ENCODE measurements around the gene NDOR1. TPM values are rescaled to one million over a fixed set of nuclear protein-coding genes. Genes with fewer than 3 reads are reported as not detected.
"Not testable (repeated sequence)": the region's sequence is repeated elsewhere in the genome, so short reads cannot be mapped to it uniquely, and the experiment has no call there.

The NDOR1 gene
- total RNA-seq, 1 experiment from 2014 or later, result 5.7 TPM

GRCh38 chr9:137229903-137230704 is 24.6 kb downstream of the NDOR1 start:
- Histone ChIP-seq H3K9me3 (no peaks in the 10 kb centered on the region), H3K27me3 (no peaks in the 10 kb centered on the region), H3K36me3 (no peaks in the 10 kb centered on the region), H3K4me3 (no peak overlapping the region)
- no peak for DNase-seq

GRCh38 chr9:137230705-137231371 is 25.3 kb downstream of the NDOR1 start, which contains the start of gene SLC34A3:
SLC34A3 (plus strand) TSS chr9:137230901; CDS start chr9:137231703, 802 bp downstream.
- H3K36me3 ChIP-seq, result no peaks in the 10 kb centered on the region
- no peak for DNase-seq
- no peaks in the 10 kb centered on the region for H3K9me3 ChIP-seq
- no peak within 1 kb of the TSS for H3K4me3 ChIP-seq
- H3K27me3 ChIP-seq, result no peaks in the 10 kb centered on the region

GRCh38 chr9:137231372-137232039 is 26.0 kb downstream of the NDOR1 start:
- no peak for DNase-seq
- H3K9me3 ChIP-seq, result no peaks in the 10 kb centered on the region
- H3K4me3 ChIP-seq, result no peak overlapping the region
- no peaks in the 10 kb centered on the region for H3K27me3 ChIP-seq
- no peaks in the 10 kb centered on the region for H3K36me3 ChIP-seq

- no peak overlapping the region for H3K4me3 ChIP-seq
- H3K27me3 ChIP-seq, result no peaks in the 10 kb centered on the region
- DNase-seq, result no peak
- no peaks in the 10 kb centered on the region for H3K9me3 ChIP-seq
- no peaks in the 10 kb centered on the region for H3K36me3 ChIP-seq
These were observed 26.6 kb downstream of the NDOR1 start for GRCh38 chr9:137232101-137232500.

GRCh38 chr9:137232510-137232909 is 27.0 kb downstream of the NDOR1 start:
- Histone ChIP-seq H3K9me3 (no peaks in the 10 kb centered on the region), H3K36me3 (no peaks in the 10 kb centered on the region), H3K4me3 (no peak overlapping the region), H3K27me3 (no peaks in the 10 kb centered on the region)
- DNase-seq, result no peak

GRCh38 chr9:137233143-137233980 is 27.9 kb downstream of the NDOR1 start:
- no peak for DNase-seq
- Histone ChIP-seq H3K9me3 (no peaks in the 10 kb centered on the region), H3K36me3 (no peaks in the 10 kb centered on the region), H3K4me3 (no peak overlapping the region), H3K27me3 (no peaks in the 10 kb centered on the region)

- Histone ChIP-seq H3K27me3 (no peaks in the 10 kb centered on the region), H3K4me3 (no peak overlapping the region), H3K9me3 (no peaks in the 10 kb centered on the region), H3K36me3 (no peaks in the 10 kb centered on the region)
- no peak for DNase-seq
These were observed 28.7 kb downstream of the NDOR1 start for GRCh38 chr9:137234055-137234697.

GRCh38 chr9:137234758-137235423 is 29.4 kb downstream of the NDOR1 start:
- Histone ChIP-seq H3K36me3 (no peaks in the 10 kb centered on the region), H3K27me3 (no peaks in the 10 kb centered on the region), H3K4me3 (no peak overlapping the region), H3K9me3 (no peaks in the 10 kb centered on the region)
- no peak for DNase-seq

GRCh38 chr9:137235424-137236237 is 30.1 kb downstream of the NDOR1 start:
- Histone ChIP-seq H3K36me3 (no peaks in the 10 kb centered on the region), H3K9me3 (no peaks in the 10 kb centered on the region), H3K4me3 (no peak overlapping the region), H3K27me3 (no peaks in the 10 kb centered on the region)
- DNase-seq, result no peak

GRCh38 chr9:137236238-137236935 is 30.9 kb downstream of the NDOR1 start:
- Histone ChIP-seq H3K4me3 (no peak overlapping the region), H3K27me3 (no peaks in the 10 kb centered on the region), H3K36me3 (no peaks in the 10 kb centered on the region), H3K9me3 (no peaks in the 10 kb centered on the region)
- peak; percentile 76 for DNase-seq

GRCh38 chr9:137236936-137237421 is 31.5 kb downstream of the NDOR1 start:
- no peaks in the 10 kb centered on the region for H3K27me3 ChIP-seq
- peaks cover 5% of the 10 kb centered on the region for H3K36me3 ChIP-seq
- no peaks in the 10 kb centered on the region for H3K9me3 ChIP-seq
- H3K4me3 ChIP-seq, result no peak overlapping the region
- no peak for DNase-seq

- Histone ChIP-seq H3K9me3 (no peaks in the 10 kb centered on the region), H3K36me3 (peaks cover 15% of the 10 kb centered on the region), H3K4me3 (no peak overlapping the region), H3K27me3 (no peaks in the 10 kb centered on the region)
- DNase-seq, result no peak
These were observed 32.5 kb downstream of the NDOR1 start for GRCh38 chr9:137237759-137238726.

GRCh38 chr9:137239541-137240200 is 34.2 kb downstream of the NDOR1 start:
- H3K4me3 ChIP-seq, result peak overlapping the region; percentile 59
- H3K9me3 ChIP-seq, H3K27me3 ChIP-seq, DNase-seq: not testable (repeated sequence)
- peaks cover 25% of the 10 kb centered on the region for H3K36me3 ChIP-seq
